Jurkat, Clone E6-1 (cell line): ENCODE measurements around the gene NTSR1.
A peak's percentile ranks its signal among the peaks of the same experiment; 100 is the strongest.

ENCODE experiments used
- DNase-seq: peaks from one replicate; pipeline ENCODE4 v3.0.0-alpha.2; 2011; ENCODE audit warnings: low read depth, low spot score
- H3K4me3 ChIP-seq: 2 replicates; pipeline ENCODE4 v1.5.1; 2011; ENCODE audit warnings: mild to moderate bottlenecking, low read length, control low read depth, moderate library complexity

Gene NTSR1

DNA sequence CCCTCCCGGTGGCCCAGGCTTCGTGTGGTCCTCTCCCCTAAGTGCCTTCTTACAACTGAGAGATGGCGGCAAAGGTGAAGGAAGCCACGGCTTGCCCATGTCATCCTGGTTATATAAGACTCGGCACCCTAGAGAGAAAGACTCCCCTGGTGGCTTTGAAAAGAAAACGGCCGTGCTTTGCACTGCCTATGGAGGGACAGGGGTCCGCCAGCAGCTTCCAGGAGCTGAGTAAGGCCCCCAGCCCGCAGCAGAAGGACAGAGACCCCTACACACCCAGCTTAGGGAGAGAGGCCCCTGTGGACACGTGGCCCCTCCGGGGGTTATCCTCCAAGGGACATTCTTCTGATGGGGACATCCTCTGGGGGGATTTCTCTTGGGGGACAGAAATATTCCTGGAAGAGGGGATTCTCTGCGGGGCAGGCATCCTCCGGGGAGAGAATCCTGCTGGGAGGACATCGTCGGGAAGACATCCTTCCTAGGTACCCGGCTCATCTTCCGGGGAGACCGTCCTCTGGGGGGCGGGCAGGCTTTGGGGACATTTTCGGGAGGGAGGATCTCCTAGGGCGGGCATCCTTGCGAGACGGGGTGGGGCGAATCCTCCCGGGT is 95.5 kb downstream of the NTSR1 start:
- peak overlapping the region; percentile 57 for H3K4me3 ChIP-seq
- DNase-seq = no peak

DNA sequence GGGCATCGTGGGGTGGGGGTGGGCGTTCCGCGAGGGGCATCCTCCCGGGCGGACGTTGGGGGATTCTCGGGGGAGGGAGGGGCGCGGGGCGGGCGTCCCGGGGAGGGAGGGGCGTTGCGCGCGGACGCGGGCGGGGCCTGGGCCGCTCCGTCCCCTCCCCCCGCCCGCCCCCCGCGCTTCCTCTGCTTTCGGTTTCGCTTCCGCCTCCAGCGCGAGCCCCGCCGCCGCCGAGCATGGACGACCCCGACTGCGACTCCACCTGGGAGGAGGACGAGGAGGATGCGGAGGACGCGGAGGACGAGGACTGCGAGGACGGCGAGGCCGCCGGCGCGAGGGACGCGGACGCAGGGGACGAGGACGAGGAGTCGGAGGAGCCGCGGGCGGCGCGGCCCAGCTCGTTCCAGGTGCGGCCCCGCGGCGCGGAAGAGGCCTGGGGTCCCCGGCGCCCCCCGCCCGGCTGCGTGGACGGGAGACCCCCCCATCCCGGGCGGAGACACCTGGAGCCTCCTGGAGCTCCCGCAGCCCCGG is 96.1 kb downstream of the NTSR1 start, which contains the start of gene OGFR:
TSS of gene OGFR (plus strand) at position 209 of the 528 bp plus-strand sequence. CDS start at position 234, 25 bp downstream.
- DNase-seq = no peak
- peak within 1 kb of the TSS; percentile 68 for H3K4me3 ChIP-seq

DNA sequence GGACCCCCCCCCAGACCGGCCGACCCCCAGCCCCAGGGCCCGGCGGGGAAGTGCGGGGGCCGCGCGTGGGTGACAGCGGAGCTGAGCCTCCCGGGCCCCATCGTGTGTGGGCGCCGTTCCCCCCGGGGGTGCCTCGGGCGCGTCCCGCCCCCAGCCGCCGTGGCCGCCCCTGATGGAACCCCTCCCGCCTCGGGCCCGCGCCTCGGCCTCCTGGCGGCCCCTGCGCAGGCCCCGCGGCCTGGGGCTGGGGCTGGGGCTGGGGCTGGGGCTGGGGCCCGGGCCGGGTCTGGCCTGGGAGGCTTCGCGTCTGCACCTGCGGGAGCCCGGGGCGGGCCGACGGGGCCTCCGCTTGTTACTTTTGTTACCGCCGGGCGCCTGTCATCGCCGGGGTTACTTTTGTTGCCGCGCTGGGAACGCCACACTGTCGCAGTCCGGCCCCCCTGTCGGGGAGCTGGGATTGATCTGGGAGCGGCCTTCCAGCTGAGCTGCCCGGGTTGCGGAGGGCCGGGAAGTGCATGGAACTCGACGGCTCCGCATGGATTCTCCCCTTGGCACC is 96.6 kb downstream of the NTSR1 start:
- H3K4me3 ChIP-seq = peak overlapping the region; percentile 68
- DNase-seq = no peak

DNA sequence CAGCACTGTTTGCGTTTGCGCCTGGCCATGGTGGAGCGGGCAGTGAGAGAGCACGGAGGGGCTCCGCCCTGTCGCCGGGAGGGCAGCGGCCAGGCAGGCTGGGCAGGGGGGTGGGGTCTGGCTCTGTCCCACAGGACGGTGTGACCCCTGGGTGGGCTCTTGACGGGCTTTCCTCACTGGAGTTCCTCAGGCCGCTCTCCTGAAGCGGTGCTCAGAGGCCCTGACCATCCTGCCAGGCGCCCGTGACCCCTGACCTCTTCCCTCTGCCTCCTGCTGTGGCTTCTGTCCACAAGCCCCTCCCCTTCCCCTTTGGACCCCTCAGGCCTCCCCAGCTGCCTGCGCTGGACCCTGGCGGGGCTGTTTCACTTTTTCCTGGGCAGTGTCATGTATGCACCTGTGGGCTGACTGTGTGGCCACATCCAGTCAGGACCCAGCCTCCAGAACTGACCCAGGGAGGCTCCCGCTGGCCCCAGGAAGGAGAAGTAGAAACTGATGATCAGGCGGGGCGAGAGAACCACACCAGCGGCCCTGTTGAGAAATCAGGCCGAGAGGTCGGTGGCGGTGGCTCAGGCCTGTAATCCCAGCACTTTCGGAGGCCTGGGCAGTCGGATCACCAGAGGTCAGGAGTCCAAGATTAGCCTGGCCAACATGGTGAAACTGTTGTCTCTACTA is 97.2 kb downstream of the NTSR1 start:
- no peak for DNase-seq
- H3K4me3 ChIP-seq = peak overlapping the region; percentile 68

DNA sequence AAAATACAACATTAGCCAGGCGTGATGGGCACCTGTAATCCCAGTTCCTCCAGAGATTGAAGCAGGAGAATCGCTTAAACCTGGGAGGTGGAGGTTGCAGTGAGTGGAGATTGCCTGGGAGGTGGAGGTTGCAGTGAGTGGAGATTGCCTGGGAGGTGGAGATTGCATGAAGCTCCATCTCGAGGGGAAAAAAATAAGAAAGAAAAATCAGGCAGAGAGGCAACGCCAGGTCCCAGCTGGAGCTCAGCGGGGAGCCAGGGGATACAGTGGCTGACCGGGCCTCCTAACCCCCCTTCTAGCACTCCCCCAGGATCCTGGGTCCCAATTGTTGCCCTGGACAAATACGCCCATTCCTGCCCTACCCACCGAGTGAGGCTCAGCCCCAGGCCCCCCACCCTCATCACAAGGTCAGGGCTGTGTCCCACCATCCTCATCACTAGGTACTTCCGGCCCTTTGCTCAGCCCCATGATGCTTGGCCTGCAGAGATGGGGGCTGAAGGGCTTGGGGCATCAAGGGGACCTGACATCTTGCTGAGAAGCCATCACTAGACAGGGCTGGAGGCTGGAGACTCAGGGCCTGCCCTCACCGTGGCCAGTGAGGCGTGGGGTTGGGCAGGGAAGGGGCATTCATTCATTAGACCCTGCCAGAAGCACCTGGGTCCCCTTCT is 97.9 kb downstream of the NTSR1 start:
- H3K4me3 ChIP-seq = peak overlapping the region; percentile 68; the same call in 1 of the 2 replicates
- no peak for DNase-seq

DNA sequence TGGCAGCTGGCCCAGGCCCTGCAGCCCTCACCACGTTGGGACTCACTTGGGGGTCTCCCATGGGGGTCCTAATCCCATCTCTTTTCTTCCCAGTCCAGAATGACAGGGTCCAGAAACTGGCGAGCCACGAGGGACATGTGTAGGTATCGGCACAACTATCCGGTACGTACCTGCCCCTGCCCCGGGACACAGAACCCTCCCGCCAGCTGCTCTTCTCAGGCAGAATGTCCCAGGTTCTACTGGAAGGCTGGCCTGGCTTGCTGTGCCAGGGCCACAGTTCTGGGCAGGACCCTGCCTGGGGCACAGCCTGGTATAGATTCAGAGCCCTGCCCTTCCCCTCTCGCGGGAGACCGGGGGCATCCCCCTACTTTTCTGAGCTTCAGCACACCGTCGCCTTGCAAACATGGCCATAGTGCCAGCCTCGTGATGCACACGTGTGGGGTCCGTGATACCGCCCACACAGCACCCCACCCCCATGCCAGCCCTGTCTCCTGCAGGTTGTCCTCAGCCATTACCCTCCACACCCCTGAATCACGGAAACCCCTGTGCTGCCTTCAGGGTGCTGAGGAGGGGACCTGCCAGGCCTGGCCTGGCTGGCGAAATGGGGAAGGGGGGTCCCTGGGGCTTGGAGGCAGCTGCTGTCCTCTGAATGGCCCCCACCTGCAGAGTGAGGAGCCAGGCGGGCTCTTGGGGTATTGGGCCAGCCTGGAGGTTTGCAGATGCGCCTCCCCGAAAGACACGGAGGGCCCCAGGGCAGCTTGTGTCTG is 99.0 kb downstream of the NTSR1 start:
- no peak overlapping the region for H3K4me3 ChIP-seq
- no peak for DNase-seq

DNA sequence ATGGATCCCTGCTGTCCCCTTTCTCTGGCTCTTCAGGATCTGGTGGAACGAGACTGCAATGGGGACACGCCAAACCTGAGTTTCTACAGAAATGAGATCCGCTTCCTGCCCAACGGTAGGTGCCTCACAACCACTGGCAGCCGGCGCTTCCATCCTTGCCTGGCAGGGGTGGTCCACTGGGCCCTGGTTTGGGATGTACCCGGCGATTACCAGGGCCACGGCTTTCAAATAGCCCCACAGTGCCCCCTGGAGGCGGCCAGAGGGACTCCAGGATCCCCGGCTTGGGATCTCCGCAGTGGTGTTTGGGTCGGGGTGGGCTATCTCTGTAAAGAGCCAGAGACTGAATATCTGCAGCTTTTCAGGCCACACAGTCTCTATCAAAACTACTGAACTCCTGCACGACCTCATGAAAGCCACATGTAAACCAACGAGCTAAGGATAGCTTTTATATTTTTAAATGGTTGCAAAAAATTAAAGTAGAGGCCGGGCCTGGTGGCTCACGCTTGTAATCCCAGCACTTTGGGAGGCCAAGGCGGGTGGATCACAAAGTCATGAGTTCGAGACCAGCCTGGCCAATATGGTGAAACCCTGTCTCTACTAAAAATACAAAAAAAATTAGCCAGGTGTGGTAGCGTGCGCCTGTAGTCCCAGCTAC is 99.7 kb downstream of the NTSR1 start:
- no peak overlapping the region for H3K4me3 ChIP-seq
- DNase-seq = no peak

DNA sequence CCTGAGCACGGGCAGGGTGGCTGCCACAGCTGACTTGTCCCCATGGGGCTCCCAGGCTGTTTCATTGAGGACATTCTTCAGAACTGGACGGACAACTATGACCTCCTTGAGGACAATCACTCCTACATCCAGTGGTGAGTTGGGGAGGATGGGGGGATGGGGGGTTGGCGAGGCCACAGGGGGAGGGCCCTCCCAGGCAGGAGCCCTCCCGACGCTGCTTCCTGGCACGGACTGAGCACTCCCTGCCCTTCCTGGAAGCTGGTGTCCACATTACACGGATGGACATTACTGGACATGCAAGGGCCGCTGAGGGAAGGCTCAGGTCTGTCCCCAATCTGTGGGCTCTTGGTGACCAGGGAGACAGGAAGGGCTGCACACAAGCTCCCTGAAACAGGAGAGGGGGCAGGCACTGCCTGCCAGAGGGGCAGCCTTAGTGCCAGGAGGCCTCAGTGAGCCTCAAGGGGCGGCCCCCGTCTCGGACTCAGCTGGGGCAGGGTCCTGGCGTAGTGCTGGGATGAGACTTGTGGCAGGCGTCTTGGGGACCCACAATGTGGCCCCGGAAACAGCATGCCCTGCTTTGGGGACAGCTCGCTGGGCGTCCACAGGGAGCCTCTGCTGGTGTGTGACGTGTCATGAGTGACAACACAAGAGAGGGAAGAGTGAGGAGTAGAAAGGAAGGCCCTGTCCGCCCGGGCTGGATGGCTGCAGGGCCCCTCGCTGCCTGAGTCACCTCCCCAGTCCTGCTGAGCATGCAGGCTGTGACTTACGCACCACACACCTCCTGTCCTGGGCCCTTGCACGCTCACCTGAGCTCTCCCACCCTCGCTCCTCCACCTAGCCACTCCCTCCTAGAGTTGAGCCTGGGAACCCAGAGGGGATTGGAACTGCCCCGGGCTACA is 101.1 kb downstream of the NTSR1 start:
- no peak for DNase-seq
- H3K4me3 ChIP-seq = no peak overlapping the region

DNA sequence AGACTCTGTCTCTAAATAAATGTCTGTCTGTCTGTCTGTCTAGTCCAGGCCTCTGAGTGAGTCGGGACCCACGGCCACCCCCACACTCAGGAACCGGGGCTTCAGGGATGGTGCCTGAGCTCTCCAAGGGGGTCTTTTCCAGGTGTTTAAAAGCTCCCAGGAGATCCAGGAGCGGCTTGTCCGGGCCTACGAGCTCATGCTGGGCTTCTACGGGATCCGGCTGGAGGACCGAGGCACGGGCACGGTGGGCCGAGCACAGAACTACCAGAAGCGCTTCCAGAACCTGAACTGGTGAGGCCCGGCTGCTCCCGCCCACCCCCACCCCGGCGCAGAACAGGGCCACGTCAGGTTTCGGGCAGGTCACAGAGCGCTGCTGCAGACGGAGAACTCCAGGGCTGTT is 102.7 kb downstream of the NTSR1 start:
- no peak overlapping the region for H3K4me3 ChIP-seq
- DNase-seq = no peak

DNA sequence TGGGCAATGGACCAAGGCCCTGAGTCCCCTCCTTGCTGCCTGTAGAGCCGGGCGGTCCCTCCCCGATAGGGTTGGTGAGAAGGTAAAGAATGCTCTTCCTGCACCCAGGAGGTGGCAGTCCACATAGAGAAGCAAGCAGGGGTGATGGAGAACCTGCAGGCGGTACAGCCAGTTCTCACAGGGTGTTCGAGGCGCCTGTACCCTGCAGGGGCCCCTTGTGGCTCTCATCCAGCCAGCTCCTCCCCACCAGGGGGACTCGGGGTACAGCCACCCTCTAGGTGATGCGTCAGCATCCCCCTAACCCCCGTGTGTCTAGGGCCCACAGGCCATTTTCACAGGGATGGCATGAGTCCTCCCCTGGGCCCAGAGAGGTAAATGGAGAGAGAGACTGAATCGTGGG is 103.1 kb downstream of the NTSR1 start:
- H3K4me3 ChIP-seq = no peak overlapping the region
- DNase-seq = no peak
